HCT116 (cell line): Measurements from ENCODE around the gene TUBA3C.

ENCODE experiments used
- CEBPB ChIP-seq: IDR thresholded peaks from 2 replicates; pipeline ENCODE4 v1.6.1; 2012; ENCODE audit warnings: low read depth
- CTCF ChIP-seq, 3 experiments: fragments of 200-600 bp in 1 of 3; sonication (generic) in 1 of 3; IDR thresholded peaks in 2 of 3; conservative IDR thresholded peaks in 1 of 3; 2 replicates each; pipeline ENCODE4 v1.5.1; 2012 to 2017; ENCODE audit warnings: low read depth in 2 of 3, low read length in 2 of 3, antibody characterized with exemption in 1 of 3, borderline replicate concordance in 1 of 3, control low read depth in 1 of 3, mild to moderate bottlenecking in 1 of 3, mixed read lengths in 1 of 3, mixed run types in 1 of 3, moderate library complexity in 1 of 3; ENCODE audit not compliant: insufficient read depth in 1 of 3
- EGR1 ChIP-seq: IDR thresholded peaks from 2 replicates; pipeline ENCODE4 v1.6.1; 2012; ENCODE audit warnings: low read depth
- EZH2phosphoT487 ChIP-seq: fragments of 200-600 bp; IDR thresholded peaks from 2 replicates; pipeline ENCODE4 v1.6.1; 2018; ENCODE audit warnings: antibody characterized with exemption, borderline replicate concordance
- JUND ChIP-seq: IDR thresholded peaks from 2 replicates; pipeline ENCODE4 v1.6.1; 2012
- MAX ChIP-seq: IDR thresholded peaks from 2 replicates; pipeline ENCODE4 v1.6.1; 2012
- POLR2A ChIP-seq: IDR thresholded peaks from 2 replicates; pipeline ENCODE4 v1.7.0; 2011; ENCODE audit warnings: borderline replicate concordance; ENCODE audit not compliant: insufficient read depth, insufficient read length; ENCODE audit errors: extremely low read depth
- POLR2AphosphoS5 ChIP-seq: IDR thresholded peaks from 2 replicates; pipeline ENCODE4 v1.6.1; 2011; ENCODE audit warnings: mild to moderate bottlenecking, low read depth, low read length, moderate library complexity
- RAD21 ChIP-seq: IDR thresholded peaks from 2 replicates; pipeline ENCODE4 v1.6.1; 2012; ENCODE audit warnings: low read depth, mild to moderate bottlenecking
- REST ChIP-seq: IDR thresholded peaks from 2 replicates; pipeline ENCODE4 v1.6.1; 2012; ENCODE audit warnings: low read depth
- SIN3A ChIP-seq: IDR thresholded peaks from 2 replicates; pipeline ENCODE4 v1.6.1; 2012; ENCODE audit warnings: low read depth
- SP1 ChIP-seq: IDR thresholded peaks from 2 replicates; pipeline ENCODE4 v1.6.1; 2012; ENCODE audit warnings: low read depth
- SRF ChIP-seq: IDR thresholded peaks from 2 replicates; pipeline ENCODE4 v1.6.1; 2012; ENCODE audit warnings: low read depth
- YY1 ChIP-seq: IDR thresholded peaks from 2 replicates; pipeline ENCODE4 v1.6.1; 2011; ENCODE audit warnings: low read length, low read depth, moderate library complexity, mild to moderate bottlenecking; ENCODE audit not compliant: insufficient replicate concordance; ENCODE audit errors: extremely low read depth

- no peak for TF ChIP-seq MAX
- no peak for TF ChIP-seq EGR1
- TF ChIP-seq REST: no peak
- no peak for TF ChIP-seq CTCF (IDR thresholded peaks at IDR 0.05 in 2 of 3, conservative IDR thresholded peaks at IDR 0.05 in 1 of 3; ENCODE audit: borderline replicate concordance in 1 of 3, insufficient read depth in 1 of 3, low read depth in 2 of 3, low read length in 2 of 3)
- TF ChIP-seq POLR2A: no peak
- no peak for TF ChIP-seq SRF
- no peak for TF ChIP-seq CEBPB
- TF ChIP-seq RAD21: no peak
- no peak for TF ChIP-seq YY1
- TF ChIP-seq EZH2phosphoT487: no peak
- TF ChIP-seq SIN3A: no peak
- TF ChIP-seq SP1: no peak
- no peak for TF ChIP-seq POLR2AphosphoS5
- no peak for TF ChIP-seq JUND
Measured at GRCh38 chr13:19181621-19182485, at the start of gene TUBA3C.
